HG03442 (cell line): ENCODE measurements around the gene KIAA1958.

Experiments used
- ATAC-seq: cut with Tn5 transposase; IDR thresholded peaks from one replicate; pipeline ENCODE4 v1.9.1; 2021; ENCODE audit warnings: mild to moderate bottlenecking, moderate library complexity; ENCODE audit not compliant: unreplicated experiment

Gene KIAA1958, protein sequence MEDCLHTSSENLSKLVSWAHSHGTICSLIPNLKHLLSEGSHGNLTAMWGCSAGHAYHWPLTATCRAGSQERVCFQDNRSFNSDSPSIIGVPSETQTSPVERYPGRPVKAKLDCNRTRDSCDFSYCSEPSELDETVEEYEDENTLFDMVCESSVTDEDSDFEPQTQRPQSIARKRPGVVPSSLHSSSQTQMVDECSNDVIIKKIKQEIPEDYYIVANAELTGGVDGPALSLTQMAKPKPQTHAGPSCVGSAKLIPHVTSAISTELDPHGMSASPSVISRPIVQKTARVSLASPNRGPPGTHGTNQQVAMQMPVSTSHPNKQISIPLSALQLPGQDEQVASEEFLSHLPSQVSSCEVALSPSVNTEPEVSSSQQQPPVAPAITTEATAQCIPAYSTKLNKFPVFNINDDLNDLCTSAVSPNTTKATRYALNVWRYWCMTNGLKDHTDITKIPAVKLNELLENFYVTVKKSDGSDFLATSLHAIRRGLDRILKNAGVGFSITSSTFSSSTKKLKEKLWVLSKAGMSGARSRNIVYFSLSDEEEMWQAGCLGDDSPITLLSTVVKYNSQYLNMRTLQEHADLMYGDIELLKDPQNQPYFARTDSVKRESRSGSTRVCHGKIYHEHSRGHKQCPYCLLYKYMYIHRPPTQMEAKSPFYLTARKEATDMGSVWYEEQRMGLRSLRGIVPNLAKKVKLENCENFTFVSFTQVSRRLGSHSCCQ

DNA sequence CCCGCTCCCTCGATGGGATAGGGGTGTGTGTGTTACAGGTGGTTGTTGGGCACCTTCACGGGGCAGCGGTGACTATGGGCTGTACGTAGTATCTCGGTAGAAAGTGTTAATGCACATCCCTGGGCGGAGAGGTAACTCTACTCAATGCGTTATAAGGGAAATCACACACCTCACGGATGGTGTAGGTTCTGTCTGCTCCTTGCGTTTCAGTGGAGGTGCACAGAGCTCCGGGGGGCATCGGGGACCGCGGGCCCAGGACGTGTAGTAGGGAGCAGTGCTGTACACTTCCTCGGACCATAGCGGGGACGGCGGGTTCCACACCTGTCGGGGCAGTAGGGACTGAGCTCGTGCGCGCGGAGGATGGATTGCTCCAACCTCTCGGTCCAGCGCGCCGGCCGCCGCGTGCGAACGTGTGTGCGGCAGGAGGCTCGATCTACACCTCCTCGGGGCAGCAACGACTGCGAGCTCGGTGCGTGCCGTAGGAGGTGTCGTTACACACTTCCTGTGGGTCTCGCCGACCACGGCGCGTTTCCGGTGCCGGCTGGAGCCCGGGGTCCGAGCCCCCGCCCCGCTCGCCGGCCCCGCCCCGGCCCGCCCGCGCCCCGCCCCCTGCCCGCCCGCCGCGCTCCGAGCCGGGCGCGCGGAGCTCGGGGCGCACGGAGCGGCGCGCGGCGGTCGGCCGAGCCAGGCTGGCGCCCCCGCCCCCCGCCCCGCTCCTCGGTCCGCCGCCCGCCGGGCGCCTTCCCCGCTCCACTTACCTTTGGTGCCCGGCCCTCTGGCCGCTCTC, at the start of gene KIAA1958:
Gene KIAA1958 (plus strand): TSS at position 607 of the 787 bp plus-strand sequence. CDS start 87,254 bp downstream, outside the sequence.
- ATAC-seq: peak; percentile 92

DNA sequence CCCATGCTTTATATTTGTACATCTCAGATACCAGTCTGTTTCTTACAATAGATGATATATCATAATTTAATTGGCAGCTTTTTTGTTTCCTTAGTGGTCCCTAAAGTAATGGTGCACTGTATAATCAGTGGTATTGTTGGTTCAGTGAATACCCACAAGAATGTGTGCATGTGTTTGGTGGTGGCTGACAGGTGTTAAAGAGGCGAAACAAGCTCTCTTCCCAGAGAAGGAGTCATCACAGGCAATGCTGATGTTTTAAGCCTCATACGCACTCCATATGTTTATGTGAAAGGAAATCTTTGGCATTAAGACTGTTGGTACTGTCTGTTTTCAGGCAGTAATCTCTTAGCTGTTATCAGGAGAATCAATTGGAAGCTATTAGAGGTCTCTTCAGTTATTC, 49.2 kb upstream of the KIAA1958 start:
- no peak for ATAC-seq

DNA sequence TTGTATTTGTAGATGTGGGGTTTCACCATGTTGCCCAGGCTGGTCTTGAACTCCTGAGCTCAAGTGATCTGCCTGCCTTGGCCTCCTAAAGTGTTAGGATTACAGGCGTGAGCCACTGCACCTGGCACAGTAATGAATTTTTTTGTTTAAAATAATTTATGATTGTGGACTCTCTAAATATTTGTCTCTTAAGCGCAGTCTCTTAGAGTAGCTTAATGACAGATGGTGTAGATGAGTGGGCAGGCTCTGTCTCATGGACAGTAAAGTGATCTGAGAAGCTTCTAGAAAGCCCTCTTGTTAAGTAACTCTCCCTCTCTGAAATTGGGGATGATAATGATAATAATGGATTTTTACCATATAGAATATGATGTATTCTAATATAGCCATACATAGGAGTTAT, 47.5 kb upstream of the KIAA1958 start:
- no peak for ATAC-seq

DNA sequence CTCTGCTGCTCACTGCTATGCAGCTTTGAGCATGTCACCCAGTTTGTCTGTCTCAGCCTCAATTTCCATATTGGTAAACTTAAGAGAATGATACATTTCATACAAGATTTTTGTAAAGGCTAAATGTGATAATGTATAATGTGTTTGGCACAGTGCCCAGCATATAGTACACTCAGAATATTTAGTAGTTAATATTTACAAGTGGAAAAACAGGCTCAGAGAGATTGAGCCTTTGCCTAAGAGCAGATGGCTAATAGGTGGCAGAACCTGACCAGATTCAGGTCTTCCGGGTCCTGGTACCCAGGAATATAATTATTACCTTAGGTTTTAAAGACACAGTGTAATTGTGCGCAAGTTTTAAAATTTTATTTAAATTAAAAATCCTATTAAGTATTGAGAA, 46.8 kb upstream of the KIAA1958 start:
- no peak for ATAC-seq

DNA sequence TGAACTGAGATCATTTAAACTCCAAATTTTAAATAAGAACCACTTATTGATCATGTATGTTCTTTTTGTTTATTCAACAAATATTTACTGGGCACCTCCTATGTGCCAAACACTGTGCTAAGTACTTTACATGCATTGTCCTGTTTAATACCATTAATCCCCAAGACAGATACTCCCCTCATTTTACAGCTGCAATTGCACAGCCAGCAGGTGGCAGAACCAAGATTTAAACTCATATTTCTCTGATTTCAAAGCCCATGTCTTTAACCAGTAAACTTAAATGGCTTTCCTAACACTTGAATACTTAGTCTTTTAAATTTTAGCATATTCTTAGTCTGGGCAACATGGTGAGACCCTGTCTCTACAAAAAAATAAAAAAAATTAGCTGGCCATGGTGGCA, 43.4 kb upstream of the KIAA1958 start:
- no peak for ATAC-seq

DNA sequence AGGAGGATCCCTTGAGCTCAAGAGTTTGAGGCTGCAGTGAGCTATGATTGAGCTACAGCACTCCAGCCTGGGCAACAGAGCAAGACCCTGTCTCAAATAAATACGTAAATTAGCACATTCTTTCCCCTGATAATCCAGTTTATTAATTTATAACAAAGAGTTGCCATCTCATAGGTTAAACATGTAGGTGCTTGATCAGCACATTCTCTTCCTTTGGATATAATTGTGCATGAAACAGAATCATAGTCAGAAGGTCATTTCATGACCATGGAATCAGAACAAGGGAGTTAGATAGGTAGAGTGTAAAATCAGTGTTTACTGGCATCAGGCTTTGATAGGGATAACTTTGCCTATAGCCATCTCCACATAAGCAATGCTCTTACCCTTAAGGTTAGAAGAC, 43.0 kb upstream of the KIAA1958 start:
- ATAC-seq: no peak

DNA sequence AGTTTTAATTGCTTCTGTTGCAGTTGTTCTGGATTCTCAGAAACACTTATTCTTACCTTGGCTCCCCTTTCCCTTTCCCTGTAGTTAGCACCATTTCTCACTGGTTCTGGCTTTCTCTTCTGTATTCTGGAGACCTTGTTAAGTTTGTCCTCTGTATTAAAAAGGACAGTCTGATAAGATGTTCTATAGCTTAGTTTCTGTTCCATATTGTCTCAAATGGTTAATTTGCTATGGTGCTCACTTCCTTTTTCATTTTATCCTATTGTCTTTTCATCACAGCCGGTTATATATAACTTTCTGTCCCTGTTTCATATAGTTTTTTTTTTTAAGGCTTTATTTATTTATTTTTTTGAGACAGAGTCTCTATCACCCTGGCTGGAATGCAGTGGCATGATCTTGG, 41.4 kb upstream of the KIAA1958 start:
- ATAC-seq: no peak

DNA sequence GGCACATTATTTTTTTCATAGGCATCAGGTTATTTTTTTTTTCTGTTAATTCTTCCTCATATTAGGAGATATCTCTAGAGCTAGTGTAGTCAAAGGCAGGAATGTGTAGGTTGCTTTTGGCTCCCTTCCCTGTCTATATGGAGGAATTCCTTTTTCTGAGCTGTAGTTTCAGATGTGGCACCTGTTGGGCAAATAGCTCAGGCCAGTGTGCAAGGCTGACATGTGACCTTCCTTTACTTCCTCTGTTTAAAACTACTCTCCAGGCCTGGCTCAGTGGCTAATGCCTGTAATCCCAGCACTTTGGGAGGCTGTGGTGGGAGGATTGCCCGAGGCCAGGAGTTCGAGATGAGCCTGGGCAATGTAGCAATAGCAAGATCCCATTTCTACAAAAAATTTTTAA, 40.5 kb upstream of the KIAA1958 start:
- ATAC-seq: no peak

DNA sequence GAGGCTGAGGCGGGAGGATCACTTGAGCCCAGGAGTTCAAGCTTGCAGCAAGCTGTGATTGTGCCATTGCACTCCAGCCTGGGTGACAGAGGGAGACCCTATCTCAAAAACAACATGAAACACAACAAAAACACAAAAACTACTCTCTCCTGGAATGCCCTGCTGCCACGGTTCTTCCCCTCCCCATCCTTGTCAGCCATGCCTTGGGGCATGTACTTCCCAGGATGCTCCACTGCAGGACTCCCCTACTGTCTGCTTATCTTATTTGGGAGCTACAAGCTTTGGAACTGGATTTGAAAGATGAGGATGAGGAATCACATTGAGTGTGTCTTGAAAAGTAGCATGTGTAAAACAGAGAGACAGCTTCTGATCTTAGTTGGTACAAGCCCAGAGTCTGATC, 40.1 kb upstream of the KIAA1958 start:
- ATAC-seq: no peak

DNA sequence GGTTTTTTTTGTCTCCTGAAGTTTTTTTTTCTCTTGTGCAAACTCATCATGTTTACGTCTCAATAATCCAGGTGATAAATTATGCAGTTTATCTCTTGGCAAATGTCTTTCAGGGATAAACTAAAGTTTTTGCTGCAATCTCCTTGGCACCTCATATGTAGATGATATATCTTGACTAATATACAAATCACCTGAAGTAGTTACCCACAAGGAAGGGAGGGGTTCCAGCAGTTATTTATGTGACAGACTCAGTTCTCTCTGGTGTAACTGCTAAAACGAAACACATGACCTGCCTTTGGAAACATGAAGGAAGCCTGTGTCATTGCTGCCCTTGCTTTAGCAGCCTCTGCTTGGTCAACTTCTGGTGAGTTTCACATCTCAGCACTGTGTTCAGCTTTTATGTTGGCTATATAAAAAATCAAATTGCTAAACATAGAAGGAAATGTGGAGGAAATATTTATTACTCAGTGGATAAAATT, 39.3 kb upstream of the KIAA1958 start:
- no peak for ATAC-seq

DNA sequence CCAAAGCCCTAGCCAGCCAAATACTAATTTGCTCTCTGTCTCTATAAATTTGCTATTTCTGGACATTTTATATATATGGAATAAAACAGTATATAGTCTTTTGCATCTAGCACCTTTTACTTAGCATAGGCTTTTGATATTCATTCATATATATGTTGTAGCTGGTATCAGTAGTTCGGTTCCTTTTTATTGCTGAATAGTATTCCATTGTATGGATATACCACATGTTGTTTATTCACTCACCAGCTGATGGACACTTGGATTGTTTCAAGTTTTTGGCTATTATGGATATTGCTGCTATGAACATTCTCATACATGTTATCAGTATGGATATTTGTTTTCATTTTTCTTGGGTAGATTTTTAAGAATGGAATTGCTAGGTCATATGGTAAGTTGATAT, 23.8 kb upstream of the KIAA1958 start:
- ATAC-seq: no peak

DNA sequence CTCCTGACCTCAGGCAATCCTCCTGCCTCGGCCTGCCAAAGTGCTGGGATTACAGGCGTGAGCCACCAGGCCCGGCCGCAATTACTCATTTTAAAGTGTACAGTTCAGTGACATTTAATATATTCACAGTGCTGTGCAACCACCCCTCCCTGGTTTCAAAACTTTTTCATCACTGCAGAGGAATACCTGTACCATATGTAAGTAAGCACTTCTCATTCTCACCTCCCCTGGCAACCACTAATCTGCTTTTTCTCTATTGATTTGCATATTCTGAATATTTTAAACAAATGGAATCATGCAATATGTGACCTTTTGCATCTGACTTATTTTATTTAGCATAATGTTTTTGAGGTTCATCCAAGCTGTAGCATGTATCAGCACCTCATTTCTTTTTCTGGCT, 21.3 kb upstream of the KIAA1958 start:
- ATAC-seq: no peak

DNA sequence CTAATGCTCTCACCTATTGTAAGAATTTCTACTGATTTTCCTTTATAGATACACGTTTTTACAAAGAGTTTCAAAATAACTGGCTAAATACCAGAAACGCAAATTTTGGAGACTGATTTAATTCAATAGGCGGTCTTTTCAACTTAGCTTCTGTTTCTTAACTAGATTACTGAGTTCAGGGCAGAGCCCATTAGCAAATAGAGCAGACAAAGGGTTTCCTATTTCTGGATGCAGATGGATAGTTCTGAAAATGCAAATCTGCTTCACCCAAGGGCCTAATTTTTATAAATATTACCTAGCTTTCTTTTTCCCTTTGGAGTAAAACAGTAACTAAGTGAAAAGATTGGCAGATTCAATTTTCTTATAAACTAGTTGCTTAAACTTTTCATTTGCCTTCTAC, 13.6 kb upstream of the KIAA1958 start:
- no peak for ATAC-seq

DNA sequence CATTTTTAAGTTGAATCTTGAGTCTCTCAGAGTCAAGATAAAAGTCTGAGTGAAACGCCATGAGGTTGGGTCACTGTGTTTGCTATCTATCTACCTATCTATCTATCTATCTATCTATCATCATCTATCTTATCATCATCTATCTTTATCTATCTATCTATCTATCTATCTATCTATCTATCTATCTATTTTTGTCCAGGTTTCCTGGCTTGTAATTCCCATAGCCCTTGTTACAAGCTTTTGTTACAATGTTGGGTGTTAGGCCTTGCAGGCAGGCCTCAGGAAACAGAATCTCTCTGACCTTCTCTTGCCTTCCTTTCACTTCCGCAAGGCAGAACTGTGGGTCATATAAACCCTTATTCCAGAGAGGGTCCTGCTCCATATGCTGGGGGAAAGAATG, 12.6 kb upstream of the KIAA1958 start:
- ATAC-seq: no peak

DNA sequence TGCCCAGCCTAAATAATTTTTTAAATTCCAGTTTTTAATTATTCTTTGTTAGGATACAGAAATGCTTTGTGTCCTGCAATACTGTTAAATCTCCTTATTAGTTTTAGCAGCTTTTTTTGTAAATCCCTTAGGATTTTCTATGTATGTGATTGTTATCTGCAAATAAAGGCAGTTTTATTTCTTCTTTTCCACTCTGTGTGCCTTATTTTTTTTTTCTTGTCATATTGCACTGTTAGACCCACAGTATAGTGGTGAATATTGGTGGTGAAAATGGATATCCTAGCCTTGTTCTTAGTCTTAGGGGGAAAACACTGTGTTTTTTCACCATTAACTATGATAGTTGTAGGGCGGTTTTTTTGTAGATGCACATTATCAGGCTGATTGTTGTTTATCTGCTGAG, 11.3 kb upstream of the KIAA1958 start:
- no peak for ATAC-seq

DNA sequence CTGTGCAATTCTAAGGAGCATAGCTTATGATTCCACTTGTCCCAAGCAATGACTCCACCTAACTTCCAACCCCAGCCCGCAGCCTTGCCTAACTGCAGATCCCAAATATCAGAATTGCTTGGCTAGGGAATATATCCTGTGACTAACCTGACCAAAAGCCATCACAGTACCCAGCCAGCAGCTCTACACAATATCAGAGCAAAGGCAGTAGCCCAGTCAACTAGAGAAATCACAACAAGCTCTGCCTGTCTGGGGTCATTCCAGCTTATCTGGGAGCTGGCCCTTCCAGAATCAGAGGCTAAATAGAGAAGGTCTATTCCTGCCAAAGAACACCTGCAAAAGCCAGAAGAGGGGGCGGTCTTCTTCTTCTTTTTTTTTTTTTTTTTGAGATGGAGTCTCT, 9.3 kb upstream of the KIAA1958 start:
- ATAC-seq: no peak

DNA sequence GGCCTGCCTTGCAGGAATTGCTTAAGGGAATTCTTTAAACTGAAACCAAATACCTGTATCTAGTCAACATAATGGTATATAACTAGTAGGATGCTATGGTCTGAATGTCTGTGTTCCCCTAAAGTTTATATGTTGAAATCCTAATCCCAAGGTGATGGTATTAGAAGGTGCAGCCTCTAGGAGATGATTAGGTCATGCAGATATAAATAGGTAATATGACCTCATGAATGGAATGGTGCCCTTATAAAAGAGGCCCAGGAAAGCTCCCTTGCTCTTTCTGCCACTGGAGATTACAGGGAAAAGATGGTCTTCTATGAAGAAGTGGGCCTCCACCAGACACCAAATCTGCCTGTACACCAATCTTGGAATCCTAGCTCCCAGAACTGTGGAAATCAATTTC, 7.4 kb upstream of the KIAA1958 start:
- ATAC-seq: no peak

DNA sequence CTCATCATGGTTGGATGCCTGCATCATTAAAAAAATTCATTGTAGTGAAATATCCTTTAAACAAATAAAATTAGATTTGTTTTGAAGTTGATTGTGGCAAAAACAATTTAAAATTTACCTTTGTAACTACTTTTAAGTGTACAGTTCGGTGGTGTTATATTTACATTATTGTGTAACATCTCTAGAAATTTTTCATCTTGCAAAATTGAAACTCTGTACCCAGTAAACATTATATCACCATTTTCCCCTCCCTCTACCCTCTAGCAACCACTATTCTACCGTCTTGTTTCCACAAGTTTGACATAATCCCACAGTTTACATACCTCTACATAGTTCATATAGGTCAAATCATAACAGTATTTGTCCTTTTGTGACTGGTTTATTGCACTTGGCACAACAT, 2.0 kb upstream of the KIAA1958 start:
- no peak for ATAC-seq

DNA sequence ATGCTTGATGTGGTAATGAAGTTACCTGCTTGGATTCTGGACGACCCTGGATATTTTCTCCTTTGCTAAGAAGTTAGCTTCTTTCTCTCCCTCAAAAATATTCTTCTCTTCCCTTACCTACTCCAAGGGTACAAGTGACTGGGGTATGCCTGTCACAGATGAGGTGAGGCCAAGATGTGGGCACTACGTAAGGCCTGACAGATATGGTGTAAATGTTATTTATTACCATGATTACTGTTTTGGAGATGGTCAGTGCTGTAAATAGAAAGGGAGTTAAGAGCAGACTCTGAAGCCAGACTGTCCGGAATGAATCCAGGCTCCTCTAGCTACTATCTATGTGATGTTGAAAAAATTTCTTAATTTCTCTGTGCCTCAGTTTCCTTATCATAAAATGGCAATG, 1.1 kb upstream of the KIAA1958 start:
- no peak for ATAC-seq

DNA sequence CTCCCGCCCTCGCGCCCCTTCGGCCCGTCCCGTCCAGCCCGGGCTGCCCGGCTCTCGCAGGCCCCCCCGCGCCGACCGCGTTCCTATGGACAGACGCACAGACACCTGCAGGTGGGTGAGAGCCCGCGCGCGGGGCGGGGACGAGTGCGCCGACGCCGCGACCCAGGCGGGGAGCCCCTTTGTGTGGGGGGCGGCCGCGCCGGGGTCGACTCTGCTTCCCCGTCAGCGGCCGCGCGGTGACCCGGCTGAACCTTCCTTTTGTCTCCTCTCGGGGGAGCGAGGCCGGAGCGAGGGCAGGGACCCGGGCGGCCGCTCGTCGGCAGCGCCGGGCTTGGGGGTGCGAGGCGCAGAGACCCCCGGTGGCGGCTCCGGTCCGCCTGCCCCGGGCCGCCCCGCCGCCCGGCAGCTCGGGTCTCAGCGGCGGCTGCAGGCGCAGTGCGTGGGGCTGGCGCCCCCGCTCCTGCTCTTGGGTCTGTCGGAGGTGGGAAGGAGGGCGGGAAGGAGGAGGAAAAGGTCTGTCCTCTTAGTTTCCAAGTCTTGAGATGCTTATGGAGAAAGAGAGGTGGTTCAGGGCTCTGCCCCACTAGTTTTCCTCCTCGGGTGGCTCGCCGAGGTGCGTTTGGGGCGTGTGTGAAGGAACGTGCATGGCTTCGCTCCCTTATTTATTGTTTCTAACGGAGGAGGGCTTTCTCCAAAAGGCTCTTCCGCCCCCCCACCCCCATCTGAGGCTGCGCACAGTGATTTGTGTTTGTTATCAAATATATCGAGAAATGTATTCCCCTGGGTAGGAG, 576 bp downstream of the KIAA1958 start:
- peak; percentile 50 for ATAC-seq
